SK-N-SH (cell line): ENCODE data around the gene ZNF280C. TPM values are rescaled to one million over a fixed set of nuclear protein-coding genes. Genes with fewer than 3 reads are reported as not detected.

Experiments
- CTCF ChIA-PET: fragments of 300-600, 350-600 bp; formaldehyde crosslinking; extraction: SDS; loops from one replicate; lab custom pipeline; 2021; lab: Yijun Ruan, JAX
- POLR2A ChIA-PET: fragments of 350-600 bp; sonication (Branson Sonifier 250); formaldehyde crosslinking; extraction: SDS; loops from one replicate; lab custom pipeline; 2020; ENCODE audit warnings: antibody characterized with exemption, inconsistent platforms; lab: Yijun Ruan, JAX
- DNase-seq: peaks from one replicate; pipeline ENCODE4 v3.0.0; 2012
- H2AFZ ChIP-seq: fragments of 200-600 bp; sonication (generic); 2 replicates; pipeline ENCODE4 v1.8.1; 2016; ENCODE audit warnings: antibody characterized with exemption, mild to moderate bottlenecking, low read depth
- H3F3A ChIP-seq: fragments of 200-600 bp; sonication (generic); replicated peaks from 2 replicates; pipeline ENCODE3; 2016; ENCODE audit warnings: antibody characterized with exemption, mild to moderate bottlenecking; ENCODE audit not compliant: insufficient read depth
- H3K27ac ChIP-seq, 2 experiments: fragments of 200-500 bp in 1 of 2; fragments of 200-600 bp in 1 of 2; sonication (Bioruptor generic) in 1 of 2; sonication (generic), shearing (Covaris generic) in 1 of 2; 2 replicates each; pipeline versions ENCODE4 v1.5.1 to v1.6.1; 2014 to 2016; ENCODE audit warnings: low read depth in 2 of 2, inconsistent platforms in 1 of 2, low read length in 1 of 2, mild to moderate bottlenecking in 1 of 2, mixed read lengths in 1 of 2
- H3K27me3 ChIP-seq: fragments of 200-600 bp; sonication (generic), shearing (Covaris generic); 2 replicates; pipeline ENCODE4 v1.6.1; 2016; ENCODE audit warnings: mixed run types; ENCODE audit not compliant: insufficient read depth
- H3K36me3 ChIP-seq, 2 experiments: fragments of 200-500 bp in 1 of 2; fragments of 200-600 bp in 1 of 2; sonication (Bioruptor generic) in 1 of 2; sonication (generic) in 1 of 2; replicated peaks in 1 of 2; 2 replicates each; pipeline versions ENCODE3 to v1.5.1; 2014 to 2016; ENCODE audit warnings: low read length in 1 of 2, mild to moderate bottlenecking in 1 of 2; ENCODE audit not compliant: insufficient read depth in 2 of 2, control insufficient read depth in 1 of 2
- H3K4me1 ChIP-seq, 2 experiments: fragments of 200-500 bp in 1 of 2; fragments of 200-600 bp in 1 of 2; sonication (Bioruptor generic) in 1 of 2; sonication (generic), shearing (Covaris generic) in 1 of 2; 2 replicates each; pipeline versions ENCODE4 v1.5.1 to v1.6.1; 2014 to 2016; ENCODE audit warnings: low read depth in 1 of 2, low read length in 1 of 2, mixed run types in 1 of 2; ENCODE audit not compliant: insufficient read depth in 2 of 2, control insufficient read depth in 1 of 2
- H3K4me2 ChIP-seq: fragments of 200-600 bp; sonication (generic), shearing (Covaris generic); 2 replicates; pipeline ENCODE4 v1.6.1; 2017; ENCODE audit warnings: mixed run types
- H3K4me3 ChIP-seq, 2 experiments: fragments of 200-500 bp in 1 of 2; fragments of 200-600 bp in 1 of 2; sonication (Bioruptor generic) in 1 of 2; sonication (generic), shearing (Covaris generic) in 1 of 2; 2 replicates each; pipeline versions ENCODE4 v1.5.1 to v1.8.1; 2014 to 2016; ENCODE audit warnings: low read depth in 2 of 2, inconsistent platforms in 1 of 2, low read length in 1 of 2, mild to moderate bottlenecking in 1 of 2, mixed read lengths in 1 of 2, moderate library complexity in 1 of 2
- H3K79me2 ChIP-seq: fragments of 200-600 bp; sonication (generic); 2 replicates; pipeline ENCODE4 v1.8.1; 2017; ENCODE audit warnings: mild to moderate bottlenecking; ENCODE audit not compliant: insufficient read depth
- H3K9ac ChIP-seq: fragments of 200-600 bp; sonication (generic); 2 replicates; pipeline ENCODE4 v1.6.1; 2017; ENCODE audit warnings: mixed run types
- H3K9me2 ChIP-seq: fragments of 200-600 bp; sonication (generic); 2 replicates; pipeline ENCODE4 v1.6.1; 2017; ENCODE audit warnings: mixed run types
- H3K9me3 ChIP-seq: fragments of 200-600 bp; sonication (generic); 2 replicates; pipeline ENCODE4 v1.6.1; 2017; ENCODE audit warnings: mixed run types, mild to moderate bottlenecking, moderate library complexity
- H4K20me1 ChIP-seq: fragments of 200-600 bp; sonication (generic); 2 replicates; pipeline ENCODE4 v1.6.1; 2017; ENCODE audit warnings: mild to moderate bottlenecking, mixed run types; ENCODE audit not compliant: insufficient read depth
- CTCF ChIP-seq: fragments of 200-600 bp; sonication (generic); IDR thresholded peaks from 2 replicates; pipeline ENCODE4 v1.6.1; 2017; ENCODE audit warnings: antibody characterized with exemption, mild to moderate bottlenecking, moderate library complexity
- FOSL2 ChIP-seq: IDR thresholded peaks from 2 replicates; pipeline ENCODE4 v1.4.0; 2012; ENCODE audit warnings: low read depth, mild to moderate bottlenecking, moderate library complexity, borderline replicate concordance
- FOXJ3 ChIP-seq: sonication (generic); formaldehyde crosslinking; IDR thresholded peaks from 2 replicates; pipeline ENCODE4 v1.5.1; 2020; ENCODE audit warnings: mild to moderate bottlenecking, missing genetic modification reagents
- GATA2 ChIP-seq: sonication (generic); formaldehyde crosslinking; IDR thresholded peaks from 2 replicates; pipeline ENCODE4 v1.5.0; 2020; ENCODE audit warnings: mild to moderate bottlenecking, missing genetic modification reagents
- NRF1 ChIP-seq: IDR thresholded peaks from 2 replicates; pipeline ENCODE4 v1.6.1; 2012; ENCODE audit warnings: low read depth, mild to moderate bottlenecking, low read length
- POLR2AphosphoS5 ChIP-seq: IDR thresholded peaks from 2 replicates; pipeline ENCODE4 v1.6.1; 2012; ENCODE audit warnings: low read depth, low read length
- SIN3A ChIP-seq: IDR thresholded peaks from 2 replicates; pipeline ENCODE4 v1.6.1; 2012; ENCODE audit warnings: low read depth, mild to moderate bottlenecking, low read length, moderate library complexity, borderline replicate concordance
- TAF1 ChIP-seq: IDR thresholded peaks from 2 replicates; pipeline ENCODE4 v1.6.1; 2012; ENCODE audit warnings: low read depth, mild to moderate bottlenecking, low read length, moderate library complexity, borderline replicate concordance
- YY1 ChIP-seq: IDR thresholded peaks from 2 replicates; pipeline ENCODE4 v1.4.0; 2012; ENCODE audit warnings: low read depth, mild to moderate bottlenecking
- WGBS: methylation state at CpG from one replicate; pipeline ENCODE4 v1.1.6; 2017; ENCODE audit warnings: low lambda C conversion rate; 5-methylcytosine and 5-hydroxymethylcytosine counted together
- polyA plus RNA-seq, 3 experiments: library from polyadenylated mRNA; depleted of rRNA; stranded (reverse); fragments of >200 nt; gene quantifications; 2 replicates each; pipeline ENCODE4 v1.2.3, GENCODE V29; 2012
- TF ChIP-seq, protein P1 (sequence below): IDR thresholded peaks from 2 replicates; pipeline ENCODE4 v1.4.0; 2012; ENCODE audit warnings: low read depth

ZNF280C gene, protein sequence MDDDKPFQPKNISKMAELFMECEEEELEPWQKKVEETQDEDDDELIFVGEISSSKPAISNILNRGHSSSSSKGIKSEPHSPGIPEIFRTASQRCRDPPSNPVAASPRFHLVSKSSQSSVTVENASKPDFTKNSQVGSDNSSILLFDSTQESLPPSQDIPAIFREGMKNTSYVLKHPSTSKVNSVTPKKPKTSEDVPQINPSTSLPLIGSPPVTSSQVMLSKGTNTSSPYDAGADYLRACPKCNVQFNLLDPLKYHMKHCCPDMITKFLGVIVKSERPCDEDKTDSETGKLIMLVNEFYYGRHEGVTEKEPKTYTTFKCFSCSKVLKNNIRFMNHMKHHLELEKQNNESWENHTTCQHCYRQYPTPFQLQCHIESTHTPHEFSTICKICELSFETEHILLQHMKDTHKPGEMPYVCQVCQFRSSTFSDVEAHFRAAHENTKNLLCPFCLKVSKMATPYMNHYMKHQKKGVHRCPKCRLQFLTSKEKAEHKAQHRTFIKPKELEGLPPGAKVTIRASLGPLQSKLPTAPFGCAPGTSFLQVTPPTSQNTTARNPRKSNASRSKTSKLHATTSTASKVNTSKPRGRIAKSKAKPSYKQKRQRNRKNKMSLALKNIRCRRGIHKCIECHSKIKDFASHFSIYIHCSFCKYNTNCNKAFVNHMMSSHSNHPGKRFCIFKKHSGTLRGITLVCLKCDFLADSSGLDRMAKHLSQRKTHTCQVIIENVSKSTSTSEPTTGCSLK
- 2.7 and 3.7 TPM in 2 replicates for polyA plus RNA-seq (2012; rRNA removed)
- polyA plus RNA-seq (2012; cell fraction: cytosol; rRNA removed) = 3.4 and 3.7 TPM in 2 replicates
- polyA plus RNA-seq (2012; cell fraction: nucleus; rRNA removed) = 2.9 and 6.9 TPM in 2 replicates

DNA sequence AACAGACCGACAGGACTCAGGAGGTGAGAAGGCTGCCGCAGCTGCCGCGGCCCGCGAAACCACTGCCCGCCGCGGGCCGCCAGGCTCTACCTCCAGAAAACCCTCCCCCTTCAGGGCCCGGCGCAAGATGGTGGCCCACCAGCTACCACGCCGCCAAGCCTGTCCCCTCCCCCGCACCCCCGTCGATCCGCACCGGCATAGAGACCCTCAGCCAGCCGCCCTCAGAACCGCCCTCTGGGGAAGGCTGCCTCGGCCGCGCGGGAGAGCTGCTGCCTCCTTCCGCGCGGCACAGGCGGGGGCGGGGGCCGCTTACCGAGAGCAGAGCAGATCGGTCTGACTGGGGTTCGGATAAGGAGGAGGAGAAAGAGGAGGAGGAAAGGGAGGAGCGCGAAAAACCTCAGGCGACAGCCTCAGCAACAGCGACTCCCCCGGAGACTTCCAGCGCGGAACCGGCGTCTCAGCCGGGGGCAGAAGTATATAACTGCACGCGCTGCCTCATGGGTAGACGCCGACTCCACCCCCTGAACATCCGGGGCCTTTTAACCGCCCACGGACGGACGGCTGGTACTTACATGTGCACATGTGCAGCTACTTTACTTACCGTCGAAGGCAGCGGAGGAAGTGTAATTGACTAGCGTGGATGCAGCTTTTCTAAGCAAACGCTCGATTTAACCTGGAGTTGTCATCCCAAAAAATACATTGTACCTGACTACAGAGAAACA lies at the start of gene ZNF280C:
Gene ZNF280C, minus strand, starts transcription at position 451 of the 722 bp plus-strand sequence. CDS start 8,450 bp downstream, outside the sequence.
- TF ChIP-seq POLR2AphosphoS5 (peak; percentile 96), SIN3A (0 out of 2 replicates have a peak, but pooled peaks have one; percentile 21), NRF1 (no peak), FOSL2 (no peak), YY1 (peak; percentile 76), GATA2 (CRISPR knock-in tag) (0 out of 2 replicates have a peak, but pooled peaks have one; percentile 22), FOXJ3 (CRISPR knock-in tag) (peak; percentile 4; the same call in 1 of the 2 replicates), CTCF (peak; percentile 39), TAF1 (peak; percentile 75; the same call in 1 of the 2 replicates)
- TF ChIP-seq, protein P1, sequence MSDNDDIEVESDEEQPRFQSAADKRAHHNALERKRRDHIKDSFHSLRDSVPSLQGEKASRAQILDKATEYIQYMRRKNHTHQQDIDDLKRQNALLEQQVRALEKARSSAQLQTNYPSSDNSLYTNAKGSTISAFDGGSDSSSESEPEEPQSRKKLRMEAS = peak; percentile 96
- TF ChIP-seq, all 33 proteins: peak for 8
- H3K9ac ChIP-seq = peak within 1 kb of the TSS; percentile 91
- H3K27ac ChIP-seq = peak within 1 kb of the TSS; percentile 73 to 85
- POLR2A ChIA-PET = interaction anchor here (0.6 to 1.4 kb wide), 2 partner anchors 16 to 171 kb away, joined by 3 to 4 read pairs; no protein-coding TSS in a partner anchor
- peaks cover 0 to 8% of the 10 kb centered on the region in 2 experiments; a peak in 1 of 4 replicates for H3K4me1 ChIP-seq
- H3K9me2 ChIP-seq = no peaks in the 10 kb centered on the region
- H4K20me1 ChIP-seq = no peaks in the 10 kb centered on the region
- H3F3A ChIP-seq = peaks cover 4% of the 10 kb centered on the region
- DNase-seq = peak; percentile 90
- peak within 1 kb of the TSS; percentile 74 for H3K4me2 ChIP-seq
- H3K36me3 ChIP-seq = no peaks in the 10 kb centered on the region
- H2AFZ ChIP-seq = peak within 1 kb of the TSS; percentile 86; the same call in 1 of the 2 replicates
- H3K79me2 ChIP-seq = peaks cover 45% of the 10 kb centered on the region
- H3K4me3 ChIP-seq = peak within 1 kb of the TSS; percentile 63 to 68
- CTCF ChIA-PET = no interaction called here
- no peaks in the 10 kb centered on the region; the same call in 1 of the 2 replicates for H3K27me3 ChIP-seq
- H3K9me3 ChIP-seq = no peaks in the 10 kb centered on the region
- 16% methylated on average over 44 of the region's 59 CpGs for WGBS
